ENCODE results near the gene SPPL3.

- TF ChIP-seq CTCF (IDR thresholded peaks at IDR 0.05) (no peak), POLR2AphosphoS5 (IDR thresholded peaks at IDR 0.05; ENCODE audit: low read depth, low read length) (no peak)
- TF ChIP-seq, protein P1, sequence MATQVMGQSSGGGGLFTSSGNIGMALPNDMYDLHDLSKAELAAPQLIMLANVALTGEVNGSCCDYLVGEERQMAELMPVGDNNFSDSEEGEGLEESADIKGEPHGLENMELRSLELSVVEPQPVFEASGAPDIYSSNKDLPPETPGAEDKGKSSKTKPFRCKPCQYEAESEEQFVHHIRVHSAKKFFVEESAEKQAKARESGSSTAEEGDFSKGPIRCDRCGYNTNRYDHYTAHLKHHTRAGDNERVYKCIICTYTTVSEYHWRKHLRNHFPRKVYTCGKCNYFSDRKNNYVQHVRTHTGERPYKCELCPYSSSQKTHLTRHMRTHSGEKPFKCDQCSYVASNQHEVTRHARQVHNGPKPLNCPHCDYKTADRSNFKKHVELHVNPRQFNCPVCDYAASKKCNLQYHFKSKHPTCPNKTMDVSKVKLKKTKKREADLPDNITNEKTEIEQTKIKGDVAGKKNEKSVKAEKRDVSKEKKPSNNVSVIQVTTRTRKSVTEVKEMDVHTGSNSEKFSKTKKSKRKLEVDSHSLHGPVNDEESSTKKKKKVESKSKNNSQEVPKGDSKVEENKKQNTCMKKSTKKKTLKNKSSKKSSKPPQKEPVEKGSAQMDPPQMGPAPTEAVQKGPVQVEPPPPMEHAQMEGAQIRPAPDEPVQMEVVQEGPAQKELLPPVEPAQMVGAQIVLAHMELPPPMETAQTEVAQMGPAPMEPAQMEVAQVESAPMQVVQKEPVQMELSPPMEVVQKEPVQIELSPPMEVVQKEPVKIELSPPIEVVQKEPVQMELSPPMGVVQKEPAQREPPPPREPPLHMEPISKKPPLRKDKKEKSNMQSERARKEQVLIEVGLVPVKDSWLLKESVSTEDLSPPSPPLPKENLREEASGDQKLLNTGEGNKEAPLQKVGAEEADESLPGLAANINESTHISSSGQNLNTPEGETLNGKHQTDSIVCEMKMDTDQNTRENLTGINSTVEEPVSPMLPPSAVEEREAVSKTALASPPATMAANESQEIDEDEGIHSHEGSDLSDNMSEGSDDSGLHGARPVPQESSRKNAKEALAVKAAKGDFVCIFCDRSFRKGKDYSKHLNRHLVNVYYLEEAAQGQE (IDR thresholded peaks at IDR 0.05; ENCODE audit: insufficient read depth in 1 of 2, low read depth in 2 of 2, low read length in 1 of 2): no peak
Observed at GRCh38 chr12:120950807-120951206, 46.6 kb upstream of the SPPL3 start.
